ENCODE results near the gene FRMPD1. TPM values are rescaled to one million over a fixed set of nuclear protein-coding genes. Genes with fewer than 3 reads are reported as not detected.

The FRMPD1 gene
- total and polyA plus RNA-seq, 10 of the 15 experiments (the other 5 are each of a cell fraction or from before 2014, with no cell fraction given): 0.01 to 0.08 (median 0.05) TPM; not detected in 6

DNA sequence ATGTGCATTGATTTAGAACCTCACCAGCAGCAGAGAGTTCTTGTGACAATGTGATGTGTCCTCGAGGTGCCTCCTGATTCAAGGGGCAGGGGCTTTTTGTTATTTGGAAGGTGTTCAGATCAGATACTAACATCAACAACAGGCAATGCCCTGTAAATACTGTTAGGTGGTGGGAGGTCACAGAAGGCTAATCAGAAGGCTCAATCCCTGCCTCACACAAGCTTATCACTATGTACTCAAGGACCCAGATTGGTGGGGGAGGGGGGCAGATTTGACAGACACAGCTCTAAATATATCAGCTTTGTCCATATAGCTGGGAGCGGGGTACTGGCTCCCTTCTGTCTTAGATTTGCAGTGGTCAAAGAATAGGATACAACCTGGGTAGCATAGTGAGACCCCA is 2.6 kb downstream of the FRMPD1 start:
- ChIA-PET RAD21 (ENCODE audit: unreplicated experiment) (no interaction called here), CTCF (interaction anchor here (0.6 to 1.8 kb wide), 2 partner anchors 11 to 764 kb away, joined by 3 to 7 read pairs; no protein-coding TSS in a partner anchor), POLR2A (no interaction called here), SMC1A (ENCODE audit: uncharacterized antibody, unreplicated experiment) (interaction anchor here (1.2 kb wide), 1 partner anchor 11 kb away, joined by 3 read pairs; no protein-coding TSS in a partner anchor)
- in situ Hi-C loops (cut with MboI) (no loop called here), intact Hi-C loops (cut with micrococcal nuclease; ENCODE audit: unreplicated experiment) (no loop called here)
- no TSS peak for BruUV-seq (replicated peaks)
- TF ChIP-seq ZBTB4 (CRISPR knock-in tag; IDR thresholded peaks at IDR 0.05) (no peak), CREB1 (IDR thresholded peaks at IDR 0.05; ENCODE audit: low read depth) (no peak), TCF7 (IDR thresholded peaks at IDR 0.05; ENCODE audit: borderline replicate concordance) (no peak)
- TF ChIP-seq, protein P1, sequence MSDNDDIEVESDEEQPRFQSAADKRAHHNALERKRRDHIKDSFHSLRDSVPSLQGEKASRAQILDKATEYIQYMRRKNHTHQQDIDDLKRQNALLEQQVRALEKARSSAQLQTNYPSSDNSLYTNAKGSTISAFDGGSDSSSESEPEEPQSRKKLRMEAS (IDR thresholded peaks at IDR 0.05; ENCODE audit: low read depth, low read length): no peak
- H3K27me3 ChIP-seq (replicated peaks in 1 of 2; ENCODE audit: control insufficient read depth in 2 of 2, insufficient read depth in 2 of 2, low read length in 1 of 2): peaks cover 18 to 26% of the 10 kb centered on the region in 2 experiments
- no peaks in the 10 kb centered on the region for H3K79me2 ChIP-seq (ENCODE audit: control insufficient read depth, insufficient read depth, low read length)
- H3K4me1 ChIP-seq (ENCODE audit: control insufficient read depth, insufficient read depth, low read length): no peaks in the 10 kb centered on the region
- no peak overlapping the region for H3K4me3 ChIP-seq
- H4K20me1 ChIP-seq (ENCODE audit: control insufficient read depth, insufficient read depth): no peaks in the 10 kb centered on the region
- H3K4me2 ChIP-seq (ENCODE audit: control insufficient read depth, insufficient read depth): no peak overlapping the region
- WGBS (ENCODE audit: insufficient coverage, insufficient replicate concordance, low lambda C conversion rate, missing lambda C conversion rate): 13% methylated on average over 2 of the region's 2 CpGs
- H3K36me3 ChIP-seq (ENCODE audit: control insufficient read depth in 2 of 2, insufficient read depth in 2 of 2, low read length in 1 of 2): no peaks in the 10 kb centered on the region
- H3K27ac ChIP-seq (ENCODE audit: control insufficient read depth, insufficient read depth): no peak overlapping the region
- no peaks in the 10 kb centered on the region for H3K9me3 ChIP-seq (replicated peaks; ENCODE audit: control insufficient read depth, insufficient read depth, low read length)
- DNase-seq (ENCODE audit: low read depth, low spot score) (no peak), ATAC-seq (no peak), FAIRE-seq (no peak)
- no peak overlapping the region for H2AFZ ChIP-seq (ENCODE audit: control insufficient read depth, low read depth, low read length)
- no peak overlapping the region for H3K9ac ChIP-seq (ENCODE audit: control insufficient read depth, insufficient read depth, low read length)

Data from GM12878 (cell line).